Tibial artery (tissue), 4 donors: ENCODE measurements around the gene GUK1.
"Not testable (repeated sequence)": the region's sequence is repeated elsewhere in the genome, so short reads cannot be mapped to it uniquely, and the experiment has no call there.

Experiments used
- DNase-seq, 2 donors: peaks; one replicate each; pipeline ENCODE4 v3.0.0-alpha.2; 2019
- H3K27ac ChIP-seq, 2 donors: fragments of 200-600 bp; sonication (generic) in 1 of 2; 1 replicate in 1 of 2; 2 replicates in 1 of 2; pipeline ENCODE4 v1.5.1; 2018 to 2019; ENCODE audit warnings: mild to moderate bottlenecking in 1 of 2
- H3K27me3 ChIP-seq, 2 donors: fragments of 200-600 bp; sonication (generic) in 1 of 2; one replicate each; pipeline versions ENCODE4 v1.5.1 to v1.6.0; 2016 to 2019
- H3K36me3 ChIP-seq, 3 donors: fragments of 200-600 bp; sonication (generic) in 2 of 3; one replicate each; pipeline ENCODE4 v1.5.1; 2016 to 2019; ENCODE audit warnings: mild to moderate bottlenecking in 2 of 3
- H3K4me1 ChIP-seq, 4 donors: fragments of 200-600 bp; sonication (generic) in 2 of 4; 1 replicate in 3 of 4; 2 replicates in 1 of 4; pipeline ENCODE4 v1.5.1; 2016 to 2019
- H3K4me3 ChIP-seq, 2 donors: fragments of 200-600 bp; sonication (generic) in 1 of 2; 1 replicate in 1 of 2; 2 replicates in 1 of 2; pipeline ENCODE4 v1.5.1; 2018 to 2019; ENCODE audit warnings: mild to moderate bottlenecking in 2 of 2
- H3K9me3 ChIP-seq, 3 donors: fragments of 200-600 bp; sonication (generic) in 1 of 3; one replicate each; pipeline ENCODE4 v1.5.1; 2016 to 2019
- CTCF ChIP-seq, 2 experiments: fragments of 200-600 bp in 1 of 2; fragments of 450-650 bp in 1 of 2; IDR thresholded peaks; one replicate each; pipeline ENCODE4 v1.5.1; 2017 to 2019; ENCODE audit warnings: antibody characterized with exemption in 2 of 2, mild to moderate bottlenecking in 1 of 2, moderate library complexity in 1 of 2
- intact Hi-C: fragments of 100-400 bp; cut with DNase I; formaldehyde crosslinking; loops from one replicate; pipeline ENCODE4 v1.15.0; 2023; ENCODE audit warnings: low total_unique reads

Gene GUK1

GRCh38 chr1:228109962-228110488 is 30.1 kb upstream of the GUK1 start:
- Histone ChIP-seq H3K27ac (peak overlapping the region; percentile 92 to 95), H3K27me3 (no peaks in the 10 kb centered on the region), H3K9me3 (no peaks in the 10 kb centered on the region), H3K4me3 (peak overlapping the region; percentile 68 to 81), H3K36me3 (peaks cover 0 to 27% (median 21%) of the 10 kb centered on the region in 3 donors), H3K4me1 (peaks cover 0 to 23% (median 19%) of the 10 kb centered on the region in 4 donors)
- TF ChIP-seq CTCF (IDR thresholded peaks at IDR 0.05) = no peak
- intact Hi-C loops = loop anchor here (10.0 kb wide), 1 partner anchor 55 kb away; the partner anchor contains the start of gene IBA57
- no peak for DNase-seq

- H3K27ac ChIP-seq = peak overlapping the region; percentile 92 to 95
- no peaks in the 10 kb centered on the region for H3K27me3 ChIP-seq
- H3K4me1 ChIP-seq = peaks cover 0 to 23% (median 19%) of the 10 kb centered on the region in 4 donors
- no peak for TF ChIP-seq CTCF (IDR thresholded peaks at IDR 0.05)
- H3K4me3 ChIP-seq = peak overlapping the region; percentile 68 to 81
- peaks cover 0 to 24% (median 21%) of the 10 kb centered on the region in 3 donors for H3K36me3 ChIP-seq
- intact Hi-C loops = no loop called here
- no peak for DNase-seq
- H3K9me3 ChIP-seq = no peaks in the 10 kb centered on the region
Measured at GRCh38 chr1:228110556-228110955, 29.5 kb upstream of the GUK1 start.

GRCh38 chr1:228111315-228111714 is 28.8 kb upstream of the GUK1 start:
- H3K4me3 ChIP-seq, intact Hi-C loops, H3K27ac ChIP-seq, DNase-seq, H3K9me3 ChIP-seq, H3K27me3 ChIP-seq: not testable (repeated sequence)
- peaks cover 0 to 23% (median 19%) of the 10 kb centered on the region in 4 donors for H3K4me1 ChIP-seq
- H3K36me3 ChIP-seq = peaks cover 0 to 16% (median 14%) of the 10 kb centered on the region in 3 donors

GRCh38 chr1:228112167-228112566 is 27.9 kb upstream of the GUK1 start:
- no peak for TF ChIP-seq CTCF (IDR thresholded peaks at IDR 0.05)
- peaks cover 0 to 23% (median 19%) of the 10 kb centered on the region in 4 donors for H3K4me1 ChIP-seq
- no peak overlapping the region for H3K27ac ChIP-seq
- intact Hi-C loops = no loop called here
- no peak overlapping the region for H3K4me3 ChIP-seq
- no peak for DNase-seq
- H3K27me3 ChIP-seq = no peaks in the 10 kb centered on the region
- H3K36me3 ChIP-seq = peaks cover 0 to 8% (median 7%) of the 10 kb centered on the region in 3 donors
- H3K9me3 ChIP-seq = no peaks in the 10 kb centered on the region

- Histone ChIP-seq H3K27me3 (no peaks in the 10 kb centered on the region), H3K4me1 (peaks cover 0 to 23% (median 17%) of the 10 kb centered on the region in 4 donors), H3K36me3 (peaks cover 0 to 3% (median 3%) of the 10 kb centered on the region in 3 donors), H3K9me3 (no peaks in the 10 kb centered on the region), H3K27ac (no peak overlapping the region), H3K4me3 (no peak overlapping the region)
- intact Hi-C loops = no loop called here
- TF ChIP-seq CTCF (IDR thresholded peaks at IDR 0.05) = no peak
- no peak for DNase-seq
Measured at GRCh38 chr1:228112617-228113016, 27.5 kb upstream of the GUK1 start.

DNA sequence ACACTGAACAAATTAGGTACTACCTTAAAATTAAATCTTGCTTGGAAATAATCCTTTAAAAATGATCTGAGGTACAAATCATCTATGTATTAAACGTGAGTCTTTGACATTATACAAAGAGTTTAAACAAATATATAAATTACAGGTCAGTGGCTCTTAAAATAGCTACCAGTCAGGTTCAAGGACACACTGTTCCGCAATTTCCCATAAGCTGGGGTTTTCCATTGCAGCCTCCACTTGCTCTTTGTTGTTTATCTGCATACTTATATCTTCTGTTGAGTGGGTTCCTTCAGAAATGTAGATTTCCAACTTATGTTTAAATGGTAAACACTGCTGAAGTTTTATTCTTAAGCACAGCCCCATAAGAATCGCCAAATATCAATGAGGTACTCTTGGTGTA is 25.3 kb upstream of the GUK1 start:
- H3K9me3 ChIP-seq = no peaks in the 10 kb centered on the region

More for the DNA sequence above, 25.3 kb upstream of the GUK1 start:
- TF ChIP-seq CTCF (IDR thresholded peaks at IDR 0.05) = no peak
- intact Hi-C loops = no loop called here
- Histone ChIP-seq H3K4me1 (peaks cover 0 to 13% (median 5%) of the 10 kb centered on the region in 4 donors), H3K27ac (no peak overlapping the region), H3K36me3 (no peaks in the 10 kb centered on the region), H3K4me3 (no peak overlapping the region), H3K27me3 (no peaks in the 10 kb centered on the region)
- no peak for DNase-seq
